ENCODE data around the gene ARMC5.
"Not testable (repeated sequence)": the region's sequence is repeated elsewhere in the genome, so short reads cannot be mapped to it uniquely, and the experiment has no call there.

Gene ARMC5

GRCh38 chr16:31429314-31429713 lies 30.0 kb upstream of the ARMC5 start:
- DNase-seq: peak in 1 of 42 donors; percentile 30
- intact Hi-C loops (cut with DNase I): no loop called here

- intact Hi-C loops (cut with DNase I): no loop called here
- peak in 1 of 42 donors; percentile 5 for DNase-seq
These were observed 29.5 kb upstream of the ARMC5 start for GRCh38 chr16:31429796-31430195.

GRCh38 chr16:31430380-31431052 lies 28.8 kb upstream of the ARMC5 start:
- intact Hi-C loops (cut with DNase I): no loop called here
- DNase-seq: peak in 1 of 42 donors; percentile 18

- intact Hi-C loops (cut with DNase I): no loop called here
- peak in 2 of 42 donors; percentile 19 to 22 for DNase-seq
These were observed 23.7 kb upstream of the ARMC5 start for GRCh38 chr16:31435341-31436220.

- DNase-seq: peak in 1 of 42 donors; percentile 21
- intact Hi-C loops (cut with DNase I): no loop called here
These were observed 22.9 kb upstream of the ARMC5 start for GRCh38 chr16:31436221-31437045.

- intact Hi-C loops (cut with DNase I): no loop called here
- DNase-seq: no peak
These were observed 20.9 kb upstream of the ARMC5 start for GRCh38 chr16:31438414-31438813.

- DNase-seq; intact Hi-C loops (cut with DNase I): not testable (repeated sequence)
These were observed 20.3 kb upstream of the ARMC5 start for GRCh38 chr16:31439023-31439422.

- DNase-seq: peak in 1 of 42 donors; percentile 22
- intact Hi-C loops (cut with DNase I): no loop called here
These were observed 19.8 kb upstream of the ARMC5 start for GRCh38 chr16:31439519-31439918.

- peak in 5 of 42 donors; percentile 8 to 44 (median 28) for DNase-seq
These were observed 18.7 kb upstream of the ARMC5 start for GRCh38 chr16:31440516-31441184.

GRCh38 chr16:31441956-31442355 lies 17.3 kb upstream of the ARMC5 start:
- intact Hi-C loops (cut with DNase I): loop anchor here (5.0 to 10.0 kb wide), 2 partner anchors 257 to 455 kb away; partner anchors contain the start of genes FUS and HSD3B7

More at GRCh38 chr16:31440516-31441184, 18.7 kb upstream of the ARMC5 start:
- intact Hi-C loops (cut with DNase I): loop anchor here (5.0 to 10.0 kb wide), 2 partner anchors 256 to 453 kb away; partner anchors contain the start of genes FUS and HSD3B7

GRCh38 chr16:31445931-31446330 lies 13.4 kb upstream of the ARMC5 start:
- peak in 1 of 42 donors; percentile 9 for DNase-seq
- intact Hi-C loops (cut with DNase I): loop anchor here (10.0 kb wide), 1 partner anchor 261 kb away; the partner anchor contains the start of gene FUS

More at GRCh38 chr16:31441956-31442355, 17.3 kb upstream of the ARMC5 start:
- peak in 2 of 42 donors; percentile 31 to 45 for DNase-seq

- intact Hi-C loops (cut with DNase I): no loop called here
- peak in 2 of 42 donors; percentile 3 to 23 for DNase-seq
These were observed 8.1 kb upstream of the ARMC5 start for GRCh38 chr16:31451201-31451600.

GRCh38 chr16:31451681-31452351 lies 7.5 kb upstream of the ARMC5 start:
- intact Hi-C loops (cut with DNase I): no loop called here
- peak in 24 of 42 donors; percentile 26 to 77 (median 52) for DNase-seq

GRCh38 chr16:31452631-31453106 lies 6.6 kb upstream of the ARMC5 start:
- DNase-seq: peak in 5 of 42 donors; percentile 15 to 36 (median 22)
- intact Hi-C loops (cut with DNase I): no loop called here

- intact Hi-C loops (cut with DNase I): no loop called here
- DNase-seq: peak in 19 of 42 donors; percentile 24 to 78 (median 51)
These were observed 5.8 kb upstream of the ARMC5 start for GRCh38 chr16:31453255-31454204.

- intact Hi-C loops (cut with DNase I): loop anchor here (5.0 kb wide), 1 partner anchor 52 kb away; the partner anchor contains the start of gene RUSF1
- peak in 8 of 42 donors; percentile 26 to 61 (median 42) for DNase-seq
These were observed 3.5 kb upstream of the ARMC5 start for GRCh38 chr16:31455601-31456314.
